NAMALWA (cell line): ENCODE data around the gene TNNI3K.
A peak's percentile ranks its signal among the peaks of the same experiment; 100 is the strongest.

Source experiments
- DNase-seq: peaks from one replicate; pipeline ENCODE4 v3.0.0-alpha.2; 2015; ENCODE audit warnings: low spot score

Gene TNNI3K

DNA sequence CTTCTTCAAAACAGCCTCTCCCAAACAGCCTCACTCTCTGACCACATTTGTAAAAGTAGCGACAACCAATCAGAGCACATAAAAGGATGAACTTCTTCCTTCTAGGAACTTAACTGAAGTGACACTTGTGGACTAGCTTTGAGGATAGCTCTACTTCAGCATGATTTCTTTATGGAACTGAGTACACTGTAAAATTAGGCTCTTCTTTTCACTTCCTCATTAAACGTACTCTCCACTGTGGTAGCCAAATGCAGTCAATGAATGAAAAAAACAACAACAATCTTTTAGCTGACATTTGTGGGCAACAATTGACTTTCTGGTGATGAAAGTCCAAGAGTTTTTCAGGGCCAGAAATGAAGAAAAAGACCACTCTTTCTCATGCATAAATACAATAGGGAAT is 267.7 kb downstream of the TNNI3K start:
- no peak for DNase-seq

DNA sequence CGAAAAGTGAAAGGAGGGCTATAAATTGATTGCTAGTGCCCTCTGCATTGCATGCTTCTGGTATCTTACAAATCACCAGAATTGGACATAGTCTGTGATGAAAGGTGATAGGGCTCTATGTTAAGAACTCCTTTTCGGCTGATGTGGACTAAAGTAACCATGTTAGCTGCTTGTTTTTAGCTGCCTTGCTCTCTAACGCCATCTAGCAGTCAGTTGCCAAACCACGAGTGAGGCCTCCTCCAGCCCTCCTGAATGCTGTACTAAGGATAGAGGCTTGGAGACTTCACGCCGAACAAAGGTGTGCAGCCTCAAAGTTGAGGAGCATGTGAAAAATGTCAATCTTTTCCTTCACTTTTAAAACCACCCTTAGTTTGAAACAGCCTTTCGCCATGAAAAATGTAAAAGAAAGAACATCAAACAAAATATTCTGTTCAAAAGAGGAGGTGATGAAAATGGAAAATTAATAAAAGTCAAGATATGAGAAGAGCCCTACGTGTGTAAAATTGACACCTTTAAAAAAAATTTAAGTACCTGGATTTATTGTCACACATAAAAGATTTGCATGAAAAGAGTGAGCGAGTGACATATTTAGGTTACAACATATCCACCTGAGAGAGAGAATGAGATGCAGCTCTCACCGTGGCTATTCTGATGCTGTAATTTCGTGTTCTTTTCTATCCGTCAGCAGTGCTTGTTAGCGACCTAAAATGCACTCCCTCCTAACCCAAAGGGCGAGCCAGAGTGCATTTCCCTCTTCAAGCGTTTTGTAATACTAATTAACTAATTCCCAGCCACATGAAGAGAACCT is 269.1 kb downstream of the TNNI3K start:
- peak; percentile 68 for DNase-seq

- no peak for DNase-seq
Measured at GRCh38 chr1:74504933-74505512, 269.8 kb downstream of the TNNI3K start.

DNA sequence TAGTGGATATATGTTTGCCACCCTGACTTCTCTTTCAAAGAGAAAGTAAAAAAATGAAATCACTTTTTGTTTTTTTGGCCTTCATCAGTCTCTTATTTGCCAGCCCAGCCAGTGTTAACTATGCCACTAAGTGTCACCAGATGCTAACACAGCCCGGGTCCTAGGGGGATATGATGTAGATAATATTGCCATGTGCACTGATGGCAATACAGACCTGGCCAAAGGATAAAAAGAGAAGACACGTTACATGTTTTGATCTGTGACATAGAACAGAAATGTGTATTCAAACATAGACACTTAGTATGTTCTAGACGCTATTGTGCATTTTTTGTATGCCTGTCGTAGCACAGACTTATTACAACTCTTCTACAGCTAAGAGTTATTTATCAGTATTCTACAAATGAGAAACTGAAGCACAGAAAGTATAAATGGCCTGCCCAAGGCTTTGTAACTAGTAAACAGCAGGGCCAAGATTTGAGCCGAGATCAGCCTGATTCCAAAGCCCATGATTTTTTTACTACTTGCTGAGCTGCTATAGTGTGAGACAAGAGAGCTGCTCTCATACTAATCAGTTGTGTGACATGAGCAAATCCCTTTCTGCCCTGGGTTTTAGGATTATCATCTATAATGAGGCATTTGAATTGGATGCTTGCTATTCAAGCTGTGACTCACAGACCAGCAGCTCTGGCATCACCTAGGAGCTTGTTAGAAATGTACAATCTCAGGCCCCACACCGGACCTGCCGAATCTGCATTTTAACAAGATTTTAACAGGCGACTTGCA is 270.9 kb downstream of the TNNI3K start:
- DNase-seq = no peak

DNA sequence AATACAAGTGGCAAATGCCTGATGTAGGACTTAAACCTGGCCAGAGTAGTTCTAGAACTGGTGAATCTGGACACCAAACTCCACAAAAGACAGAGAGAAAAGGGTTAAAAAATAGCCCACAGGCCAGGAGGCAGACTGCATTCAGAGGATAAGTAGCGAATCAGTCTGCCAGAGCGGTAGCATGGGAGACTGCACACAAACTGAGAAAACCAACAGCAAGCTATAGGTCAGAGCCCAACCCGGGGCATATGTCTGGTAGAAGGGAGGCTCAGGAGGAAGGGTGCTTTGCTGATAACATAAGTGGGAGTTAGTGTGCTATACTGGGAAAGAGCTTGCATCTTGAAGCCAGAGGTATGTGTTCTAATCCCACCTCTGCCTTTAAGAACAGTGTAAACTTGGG is 273.3 kb downstream of the TNNI3K start:
- DNase-seq = no peak

GRCh38 chr1:74512170-74512915 is 277.2 kb downstream of the TNNI3K start, which contains the start of gene LRRC53:
TSS of gene LRRC53 (minus strand) at chr1:74512611. CDS start at chr1:74483349, 29,262 bp downstream.
- DNase-seq = no peak

DNA sequence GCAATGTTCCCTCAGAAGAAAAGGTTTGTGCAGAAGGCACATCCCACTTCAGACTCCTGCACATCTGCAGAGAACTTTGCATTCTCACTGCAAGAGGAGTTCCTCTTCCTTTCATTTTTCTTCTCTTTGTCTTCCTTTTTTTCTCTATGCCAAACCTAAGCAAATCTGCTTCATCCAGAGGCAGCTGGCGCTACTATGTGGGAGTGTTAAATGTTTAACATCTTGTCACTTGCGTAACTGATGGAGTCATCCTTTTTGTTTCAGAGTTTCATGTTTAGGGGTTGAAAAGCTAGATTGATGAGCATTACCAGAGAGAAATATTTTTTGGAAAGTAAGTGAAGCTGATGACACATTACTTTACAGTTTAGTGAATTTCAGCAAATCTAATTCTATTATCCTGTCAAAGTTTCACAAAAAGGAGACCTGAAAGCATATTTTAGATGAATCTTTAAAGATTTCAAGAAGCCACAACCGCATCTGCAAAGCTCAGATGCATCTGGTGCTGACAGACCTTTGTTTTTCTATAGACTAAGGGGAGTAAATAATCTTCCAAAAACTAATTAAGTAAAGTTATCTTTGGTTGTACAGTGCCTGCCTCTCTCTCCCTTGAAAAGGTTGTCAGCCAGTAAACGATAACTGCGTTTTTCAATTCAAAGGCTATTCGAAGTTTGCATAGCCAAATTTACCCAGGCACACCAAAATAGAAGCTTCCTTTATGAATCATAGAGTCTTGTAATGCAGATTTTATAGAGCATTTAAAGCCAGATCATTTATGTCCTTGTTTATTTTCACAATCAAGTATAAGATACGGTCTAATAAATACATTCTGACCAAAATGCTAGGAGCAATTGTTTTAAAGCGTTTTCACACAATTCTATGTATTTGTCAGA is 278.5 kb downstream of the TNNI3K start:
- DNase-seq = no peak

DNA sequence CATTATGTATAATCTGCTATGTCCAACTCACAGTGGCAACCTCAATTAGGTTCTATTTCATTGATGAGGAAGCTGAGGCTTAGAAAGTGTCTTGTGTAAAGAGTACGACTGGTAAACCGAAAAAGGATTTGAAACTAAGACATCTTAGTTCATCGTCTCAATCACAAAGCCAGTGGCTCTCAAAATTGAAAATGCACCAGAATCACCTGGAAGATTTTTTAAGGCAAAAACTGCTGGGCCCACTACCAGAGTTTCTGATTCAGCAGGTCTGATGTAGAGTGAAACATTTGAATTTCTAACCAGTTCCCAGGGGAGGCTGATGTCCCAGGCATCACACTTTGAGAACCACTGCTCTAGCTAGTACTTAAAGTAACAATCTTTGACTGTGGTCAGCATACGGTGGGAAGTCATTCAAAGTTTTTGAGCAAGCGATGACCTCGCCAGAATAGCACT is 282.4 kb downstream of the TNNI3K start:
- no peak for DNase-seq

DNA sequence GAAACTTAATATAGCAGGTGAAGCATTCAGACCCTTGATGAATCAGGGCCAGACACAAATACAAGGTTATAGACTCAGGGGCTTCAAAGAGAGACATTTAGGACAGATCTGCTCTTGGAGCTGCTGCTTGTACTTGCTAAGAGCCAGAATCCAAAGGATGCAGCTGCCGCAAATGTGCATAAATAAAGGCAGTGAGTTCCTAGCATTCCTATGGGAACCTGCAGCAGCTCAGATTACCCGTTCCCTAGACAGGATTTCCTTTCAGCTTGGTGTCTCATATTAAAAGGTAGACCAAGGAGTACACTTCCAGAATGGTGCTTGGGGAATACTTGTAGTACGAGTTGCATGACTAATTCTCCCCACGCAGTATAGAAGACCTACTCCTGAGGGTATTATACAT is 287.0 kb downstream of the TNNI3K start:
- DNase-seq = no peak

DNA sequence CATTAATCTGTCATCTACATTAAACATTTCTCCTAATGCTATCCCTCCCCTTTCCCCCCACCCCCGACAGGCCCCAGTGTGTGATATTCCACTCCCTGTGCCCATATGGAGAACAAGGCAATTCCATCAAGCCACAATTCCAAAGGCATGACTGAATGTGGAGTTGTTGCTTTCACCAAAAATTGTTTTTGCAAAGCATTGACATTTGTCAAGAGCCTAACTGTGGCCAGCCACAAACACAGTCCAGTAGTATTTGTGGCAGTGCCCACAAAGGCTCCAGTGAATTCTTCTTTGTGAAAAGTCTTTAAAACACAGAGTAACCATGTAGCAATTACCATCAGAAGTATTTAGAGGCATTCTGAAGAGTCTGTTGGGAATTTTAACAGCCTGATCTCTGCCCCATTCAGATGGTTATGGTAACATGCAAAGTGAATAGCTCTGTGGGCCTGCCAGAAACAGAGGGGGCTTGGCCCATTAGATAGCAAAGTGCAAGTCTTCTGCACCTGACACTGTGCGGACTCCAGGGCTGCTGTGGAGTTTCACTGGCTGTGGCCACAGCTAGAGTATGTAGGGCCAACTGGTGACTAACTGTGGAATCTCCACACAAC is 288.8 kb downstream of the TNNI3K start:
- no peak for DNase-seq

- no peak for DNase-seq
Measured at GRCh38 chr1:74526708-74527107, 291.5 kb downstream of the TNNI3K start.

DNA sequence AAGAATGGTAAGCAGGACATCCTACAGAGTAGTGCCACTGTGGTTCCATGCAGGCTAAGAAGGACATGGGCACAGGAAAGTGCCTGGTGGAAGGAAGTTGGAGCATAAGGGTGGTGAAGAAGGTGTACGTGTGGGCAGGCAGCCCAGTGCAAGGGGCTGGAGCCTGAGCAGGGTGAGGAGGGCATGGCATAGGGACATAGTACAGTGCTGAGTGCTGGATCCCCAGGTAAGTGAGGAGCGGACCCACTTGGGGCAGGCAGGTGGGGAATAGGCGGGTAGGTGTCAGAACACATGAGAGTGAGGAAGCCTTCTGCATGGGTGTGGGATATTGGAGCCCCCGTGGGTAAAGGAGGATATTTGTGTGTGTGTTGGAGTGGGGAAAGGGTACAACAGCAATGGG is 292.9 kb downstream of the TNNI3K start:
- DNase-seq = no peak

DNA sequence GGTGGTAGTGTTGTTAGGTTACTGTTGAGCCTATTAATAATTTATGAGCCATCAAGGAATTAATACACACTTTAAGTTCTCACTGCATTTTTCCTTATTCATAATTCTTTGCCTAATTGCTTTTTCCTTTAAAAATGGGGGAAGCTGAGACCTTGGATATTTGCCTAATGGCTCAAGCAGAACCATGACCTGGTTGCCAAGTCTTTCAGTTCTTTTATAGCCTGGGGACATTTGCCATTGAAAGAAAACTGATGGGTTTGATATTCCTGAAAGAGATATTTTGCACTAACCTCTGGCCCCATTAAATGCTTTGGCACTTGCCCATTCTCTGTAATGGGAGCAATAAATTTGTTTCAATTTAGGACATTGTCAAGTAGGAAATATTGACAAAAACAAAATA is 295.7 kb downstream of the TNNI3K start:
- DNase-seq = no peak

- DNase-seq = no peak
Measured at GRCh38 chr1:74531796-74532195, 296.6 kb downstream of the TNNI3K start.

DNA sequence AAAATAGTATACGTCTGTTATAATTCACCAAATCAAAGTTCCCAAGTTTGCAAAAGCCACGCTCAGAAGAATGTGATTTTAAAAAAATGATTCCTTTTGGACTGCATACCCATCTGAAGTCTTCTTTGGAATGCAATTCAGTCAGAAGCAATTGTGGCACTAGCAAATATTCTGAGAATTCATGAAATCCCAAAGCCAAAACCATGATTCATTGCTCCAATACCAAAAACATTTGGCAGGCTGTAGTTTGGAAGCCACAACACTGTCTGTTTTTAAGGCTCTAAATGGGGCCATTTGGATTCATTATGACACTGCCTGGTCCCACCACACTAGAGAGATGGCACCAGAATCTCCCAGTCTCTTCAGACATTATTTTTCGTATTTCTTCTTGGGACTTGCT is 299.1 kb downstream of the TNNI3K start:
- no peak for DNase-seq

DNA sequence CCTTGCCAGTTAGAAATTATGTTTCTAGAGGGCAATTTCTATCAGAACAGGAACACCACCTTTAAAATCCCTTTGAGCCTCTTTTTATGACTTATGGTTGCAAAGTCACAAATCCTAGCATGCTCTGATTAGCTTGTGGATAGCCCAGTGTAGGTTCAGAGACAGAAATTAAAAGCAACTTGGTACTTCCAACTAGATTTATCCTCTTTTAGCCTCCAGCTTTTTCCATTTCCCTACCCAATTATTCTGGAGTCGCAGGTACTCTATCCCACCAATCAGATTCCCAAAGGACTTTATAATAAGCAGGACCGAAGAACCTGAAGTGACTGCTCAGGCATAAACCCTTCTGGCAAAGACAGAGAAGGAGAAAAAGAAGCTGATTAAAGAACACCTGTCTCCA is 310.6 kb downstream of the TNNI3K start:
- no peak for DNase-seq

DNA sequence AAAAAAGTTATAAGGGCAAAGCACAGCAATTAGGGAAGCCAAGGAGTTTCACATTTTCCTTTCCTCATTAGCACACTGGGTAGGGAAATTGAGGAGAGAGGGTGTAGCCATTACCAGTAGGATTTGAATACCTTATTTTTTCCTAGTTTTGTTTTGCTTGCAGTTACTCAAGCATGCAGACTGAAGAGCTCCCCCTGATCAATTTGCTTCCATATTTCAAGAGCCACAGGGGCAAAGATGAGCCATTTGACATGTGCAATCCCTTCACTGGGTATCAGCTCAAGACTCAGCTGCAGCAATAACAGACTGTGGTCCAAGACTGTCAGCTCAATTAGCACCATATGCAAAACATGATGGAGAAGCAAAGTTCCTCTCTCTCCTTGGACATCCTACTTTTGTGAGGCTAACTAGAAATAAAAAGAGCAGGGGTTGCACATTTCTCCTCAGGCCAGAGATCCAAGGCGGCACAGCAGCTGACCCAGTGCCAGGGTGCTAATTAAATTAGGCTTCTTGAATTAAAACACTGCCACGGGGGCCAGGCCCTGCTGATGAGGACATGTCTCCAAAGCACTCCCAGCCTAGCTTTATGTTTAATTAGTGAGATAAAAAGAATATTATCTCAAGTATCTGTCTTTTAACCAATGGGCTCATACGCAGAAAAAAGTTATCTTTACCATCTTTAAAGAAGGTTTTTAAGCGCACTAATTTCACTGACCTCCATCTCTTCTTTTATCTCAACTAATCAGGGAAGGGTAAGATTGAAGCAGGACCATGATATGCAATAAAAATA is 314.0 kb downstream of the TNNI3K start:
- DNase-seq = no peak

DNA sequence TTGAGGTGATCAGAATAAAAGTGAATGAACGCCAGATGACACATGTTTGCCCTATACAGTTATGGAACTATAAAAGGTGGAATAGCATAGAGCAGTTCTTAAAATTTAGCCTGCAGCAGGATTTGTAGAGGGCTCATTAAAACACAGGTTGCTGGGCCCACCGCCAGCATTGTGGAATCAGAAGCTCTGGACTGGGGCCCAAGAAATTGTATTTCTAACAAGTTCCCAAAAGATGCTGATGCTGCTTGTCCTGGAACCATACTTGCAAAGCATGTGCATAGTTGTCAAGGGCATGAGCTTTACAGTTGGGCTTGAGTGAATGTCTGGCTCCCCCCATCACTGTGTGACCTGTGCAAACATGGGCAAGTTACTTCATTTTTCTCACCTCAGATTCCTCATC is 314.7 kb downstream of the TNNI3K start:
- no peak for DNase-seq

DNA sequence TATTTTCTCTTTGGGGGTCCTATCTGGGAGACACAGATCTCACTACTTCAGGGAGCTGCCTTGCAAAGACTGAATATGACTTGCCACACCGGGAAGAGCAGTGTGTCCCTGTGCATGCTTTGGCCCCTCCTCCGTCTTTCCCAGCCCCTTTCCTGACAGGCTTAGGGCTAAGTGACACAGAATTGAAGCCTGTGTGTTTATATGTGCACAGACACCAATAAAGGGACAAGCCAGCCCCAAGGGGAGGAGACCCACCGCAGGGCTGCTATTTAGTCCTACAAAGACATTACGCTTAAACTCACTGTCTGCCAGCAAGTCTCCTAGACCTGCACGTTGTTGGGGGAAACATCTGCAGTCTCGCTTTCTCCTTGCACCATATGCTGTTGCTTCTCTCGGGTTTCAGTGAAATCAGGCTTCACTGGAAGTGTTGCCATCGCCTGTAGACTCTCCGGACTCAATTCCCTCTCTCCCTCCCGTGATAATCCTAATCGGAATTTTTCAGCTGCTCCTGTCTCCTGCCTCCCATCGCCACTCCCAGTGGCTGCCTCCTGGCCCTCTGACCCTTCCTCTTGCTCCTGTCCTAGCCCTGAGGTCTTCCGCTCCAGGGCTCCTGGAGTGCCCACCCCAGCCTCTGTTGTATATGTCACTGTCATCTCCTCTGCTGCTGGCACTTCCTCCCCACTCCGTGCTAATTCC is 335.8 kb downstream of the TNNI3K start:
- DNase-seq = no peak

DNA sequence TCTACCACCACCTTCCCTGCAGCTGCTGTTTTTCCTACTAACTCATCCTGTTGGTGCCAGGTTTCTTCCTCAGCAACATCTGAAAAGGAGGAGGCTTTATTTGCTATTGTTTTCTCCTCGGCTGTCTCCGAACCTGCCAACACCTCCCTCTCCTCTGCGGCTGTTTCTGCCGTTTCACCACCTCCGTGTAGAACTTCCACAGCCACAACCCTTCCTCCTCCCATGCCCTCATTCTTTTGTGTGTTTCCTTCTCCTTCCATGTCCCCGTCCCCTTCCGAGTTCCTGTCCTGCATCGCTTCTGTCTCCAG is 336.3 kb downstream of the TNNI3K start:
- DNase-seq = no peak
